GM12875 (cell line): Measurements from ENCODE around the gene CBARP.
A peak's percentile ranks its signal among the peaks of the same experiment; 100 is the strongest.

Experiments used
- H3K4me3 ChIP-seq: one replicate; pipeline ENCODE4 v1.5.1; 2011; ENCODE audit warnings: low read depth, low read length, control low read depth
- CTCF ChIP-seq: IDR thresholded peaks from 2 replicates; pipeline ENCODE4 v1.5.1; 2011; ENCODE audit warnings: low read depth, mild to moderate bottlenecking, control low read depth, inconsistent platforms, low read length, moderate library complexity, borderline replicate concordance; ENCODE audit not compliant: insufficient read depth

The CBARP gene

DNA sequence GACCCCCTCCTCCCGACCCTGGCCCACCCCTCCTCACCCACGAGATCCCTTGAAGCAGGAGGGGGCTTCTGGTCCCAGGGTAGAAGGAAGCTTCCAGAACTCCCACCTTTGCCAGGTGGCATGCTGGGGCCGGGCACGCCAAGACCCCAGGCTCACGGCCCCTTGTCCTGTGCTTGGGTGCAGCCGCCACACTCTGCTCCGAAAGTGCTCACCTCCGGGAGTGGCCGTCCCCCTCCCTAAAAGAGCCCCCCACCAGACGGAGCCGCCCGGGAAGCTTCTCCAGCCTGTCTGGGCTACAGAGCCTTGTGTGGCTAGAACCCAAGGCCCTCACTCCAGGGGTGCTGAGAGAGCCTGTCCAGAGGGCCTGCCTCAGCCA, 46.1 kb upstream of the CBARP start:
- TF ChIP-seq CTCF = no peak
- no peak overlapping the region for H3K4me3 ChIP-seq

DNA sequence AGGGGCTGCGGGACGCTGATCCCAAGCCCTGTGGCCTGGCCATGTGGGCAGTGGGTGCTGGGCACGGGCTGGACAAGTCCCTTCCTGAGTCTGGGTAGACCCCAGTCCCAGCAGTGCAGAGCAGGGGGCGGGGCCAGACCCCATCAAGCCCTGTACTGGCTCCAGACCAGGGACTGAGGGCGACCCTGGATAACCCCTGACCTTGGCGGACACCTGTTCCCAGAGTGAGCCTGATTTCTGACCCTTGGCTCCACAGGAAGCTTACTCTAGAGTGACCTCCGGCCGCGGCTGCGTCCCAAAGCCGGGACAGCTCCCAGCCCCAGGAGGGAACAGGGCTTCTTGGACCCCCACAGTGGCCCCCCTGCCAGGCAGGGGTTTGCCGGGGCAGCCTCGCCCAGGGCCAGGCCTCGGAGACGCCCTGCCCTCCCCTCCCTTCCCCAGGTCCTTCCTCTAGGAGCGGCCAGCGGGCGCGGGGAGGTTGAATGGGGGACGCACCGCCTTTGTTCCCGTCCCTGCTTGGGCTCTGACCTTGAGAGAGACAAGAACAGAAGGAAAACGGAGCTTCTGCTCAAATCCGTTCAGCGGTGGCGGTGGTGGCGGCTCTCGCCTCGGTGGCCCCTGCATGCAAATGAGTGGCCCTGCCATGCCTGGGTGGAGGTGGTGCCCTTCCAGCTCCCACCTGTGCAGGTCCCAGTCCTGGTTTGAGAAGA, 45.6 kb upstream of the CBARP start:
- TF ChIP-seq CTCF = no peak
- H3K4me3 ChIP-seq = no peak overlapping the region

- no peak overlapping the region for H3K4me3 ChIP-seq
- no peak for TF ChIP-seq CTCF
Measured at GRCh38 chr19:1282588-1283206, 44.9 kb upstream of the CBARP start.

- TF ChIP-seq CTCF = no peak
Measured at GRCh38 chr19:1281569-1282287, 43.9 kb upstream of the CBARP start.

DNA sequence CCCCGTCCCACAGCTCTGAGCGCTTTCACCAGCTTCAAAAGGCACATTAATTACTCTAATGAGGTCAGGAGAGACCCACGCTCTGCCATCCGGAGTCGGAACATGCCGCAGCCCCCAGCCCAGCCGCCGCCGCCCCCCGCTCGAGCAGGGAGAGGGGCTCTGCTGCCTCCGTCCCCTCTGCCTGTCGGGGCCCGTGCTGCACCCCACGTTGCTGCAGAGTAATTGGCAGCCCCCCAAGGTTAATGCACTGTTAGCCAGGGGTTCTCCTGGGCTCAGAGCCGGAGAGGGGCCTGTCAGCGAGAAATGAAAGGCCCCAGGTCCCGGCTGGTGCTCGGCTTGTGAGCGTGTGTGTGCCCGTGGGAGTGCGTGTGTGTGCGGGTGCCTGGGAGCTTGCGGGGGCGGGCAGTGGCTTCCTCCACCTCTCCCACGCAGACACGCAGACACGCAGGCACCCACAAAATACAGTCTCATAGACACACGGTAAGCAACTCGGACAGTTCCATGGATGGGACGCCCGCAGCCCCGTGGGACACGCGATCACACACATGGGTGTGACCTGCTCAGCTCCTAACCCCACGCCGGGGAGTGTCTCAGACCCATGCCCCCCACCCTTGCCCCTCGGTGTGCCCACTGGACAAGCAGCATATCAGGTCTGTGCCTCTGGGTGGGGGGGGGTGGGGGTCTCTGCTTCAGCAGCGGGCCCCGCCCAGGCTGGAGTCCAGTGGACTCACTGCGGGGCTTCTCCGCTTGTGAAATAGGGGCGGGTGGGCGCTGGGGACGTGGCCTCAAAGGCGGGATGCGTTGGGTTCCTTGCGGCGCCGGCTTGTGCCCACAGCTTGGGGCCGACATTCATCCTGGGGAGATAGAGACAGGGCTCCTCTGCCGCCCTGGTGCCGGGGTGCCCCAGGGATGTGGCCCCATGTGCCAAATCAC, 43.1 kb upstream of the CBARP start:
- H3K4me3 ChIP-seq = no peak overlapping the region
- TF ChIP-seq CTCF = no peak

More at GRCh38 chr19:1281569-1282287, 43.9 kb upstream of the CBARP start:
- no peak overlapping the region for H3K4me3 ChIP-seq

GRCh38 chr19:1279782-1280341, 42.1 kb upstream of the CBARP start:
- TF ChIP-seq CTCF = peak; percentile 98
- H3K4me3 ChIP-seq = no peak overlapping the region
